Stimulated activated CD8-positive, alpha-beta memory T cell treated with anti-CD3 and anti-CD28 coated beads, Interleukin-2, amount 100 ng/mL, for 48 hours (primary cell): ENCODE measurements around the gene ATXN3.
"Not testable (repeated sequence)": the region's sequence is repeated elsewhere in the genome, so short reads cannot be mapped to it uniquely, and the experiment has no call there.

Source experiments
- DNase-seq, 2 donors: peaks; one replicate each; pipeline ENCODE4 v3.0.0-alpha.2; 2020; ENCODE audit warnings: low read depth in 2 of 2

Gene ATXN3

GRCh38 chr14:92074555-92074954, 31.8 kb downstream of the ATXN3 start:
- DNase-seq: no peak

- DNase-seq: no peak
These were observed 48.1 kb downstream of the ATXN3 start for GRCh38 chr14:92058006-92058917.

- DNase-seq: no peak
These were observed 56.6 kb downstream of the ATXN3 start for GRCh38 chr14:92049781-92050180.

- not testable (repeated sequence) for DNase-seq
These were observed 57.2 kb downstream of the ATXN3 start for GRCh38 chr14:92049221-92049620.

GRCh38 chr14:92045904-92046303, 60.5 kb downstream of the ATXN3 start:
- not testable (repeated sequence) for DNase-seq

GRCh38 chr14:92041766-92042165, 64.6 kb downstream of the ATXN3 start:
- not testable (repeated sequence) for DNase-seq

GRCh38 chr14:92041203-92041602, 65.2 kb downstream of the ATXN3 start:
- DNase-seq: no peak

- no peak for DNase-seq
These were observed 65.8 kb downstream of the ATXN3 start for GRCh38 chr14:92040431-92041051.

- DNase-seq: peak; percentile 90 to 93
These were observed 66.5 kb downstream of the ATXN3 start, which contains the start of gene TRIP11 for GRCh38 chr14:92039719-92040430. Gene TRIP11 (minus strand): TSS chr14:92040059. CDS start chr14:92039685, 374 bp downstream.

- no peak for DNase-seq
These were observed 67.2 kb downstream of the ATXN3 start for GRCh38 chr14:92039063-92039718.

GRCh38 chr14:92037989-92038388, 68.4 kb downstream of the ATXN3 start:
- DNase-seq: no peak

GRCh38 chr14:92035890-92036289, 70.5 kb downstream of the ATXN3 start:
- DNase-seq: no peak

- DNase-seq: no peak
These were observed 72.3 kb downstream of the ATXN3 start for GRCh38 chr14:92033906-92034687.

- DNase-seq: no peak
These were observed 72.9 kb downstream of the ATXN3 start for GRCh38 chr14:92033433-92033832.

- no peak for DNase-seq
These were observed 79.7 kb downstream of the ATXN3 start for GRCh38 chr14:92026548-92027190.

GRCh38 chr14:92022036-92022435, 84.3 kb downstream of the ATXN3 start:
- no peak for DNase-seq

- no peak for DNase-seq
These were observed 84.9 kb downstream of the ATXN3 start for GRCh38 chr14:92021523-92021922.

GRCh38 chr14:92014040-92014439, 92.3 kb downstream of the ATXN3 start:
- DNase-seq: no peak

GRCh38 chr14:92012121-92012748, 94.1 kb downstream of the ATXN3 start:
- no peak for DNase-seq

GRCh38 chr14:92010644-92011043, 95.7 kb downstream of the ATXN3 start:
- no peak for DNase-seq
